ENCODE measurements around the gene GABPB1.
"Not testable (repeated sequence)": the region's sequence is repeated elsewhere in the genome, so short reads cannot be mapped to it uniquely, and the experiment has no call there.

GABPB1 gene

GRCh38 chr15:50380089-50380488, 25.1 kb upstream of the GABPB1 start:
- Histone ChIP-seq H2AFZ (ENCODE audit: low read depth) (no peak overlapping the region), H3K36me3 (ENCODE audit: insufficient read depth) (no peaks in the 10 kb centered on the region), H4K20me1 (ENCODE audit: insufficient read depth) (no peaks in the 10 kb centered on the region), H3K79me2 (ENCODE audit: insufficient read depth, low read depth) (no peaks in the 10 kb centered on the region), H3K4me1 (ENCODE audit: low read depth, poor library complexity, severe bottlenecking) (no peaks in the 10 kb centered on the region), H3K27ac (no peak overlapping the region), H3K4me3 (IDR thresholded peaks at IDR 0.05; ENCODE audit: insufficient read depth, low read depth, low read length) (no peak overlapping the region), H3K4me2 (no peak overlapping the region), H3K9ac (no peak overlapping the region), H3K27me3 (ENCODE audit: insufficient read depth, low read depth) (no peaks in the 10 kb centered on the region)
- TF ChIP-seq CTCF (conservative IDR thresholded peaks at IDR 0.05; ENCODE audit: low read depth, low read length), result no peak

GRCh38 chr15:50379413-50379812, 24.4 kb upstream of the GABPB1 start:
- not testable (repeated sequence) for H3K27ac ChIP-seq; H3K4me1 ChIP-seq (ENCODE audit: low read depth, poor library complexity, severe bottlenecking); H4K20me1 ChIP-seq (ENCODE audit: insufficient read depth); H3K79me2 ChIP-seq (ENCODE audit: insufficient read depth, low read depth); H3K27me3 ChIP-seq (ENCODE audit: insufficient read depth, low read depth); H3K4me2 ChIP-seq; H2AFZ ChIP-seq (ENCODE audit: low read depth); H3K36me3 ChIP-seq (ENCODE audit: insufficient read depth); H3K9ac ChIP-seq; H3K4me3 ChIP-seq (IDR thresholded peaks at IDR 0.05; ENCODE audit: insufficient read depth, low read depth, low read length)

- Histone ChIP-seq H4K20me1 (ENCODE audit: insufficient read depth) (no peaks in the 10 kb centered on the region), H3K9ac (no peak overlapping the region), H3K27me3 (ENCODE audit: insufficient read depth, low read depth) (no peaks in the 10 kb centered on the region), H3K4me2 (no peak overlapping the region), H3K36me3 (ENCODE audit: insufficient read depth) (no peaks in the 10 kb centered on the region), H3K4me3 (IDR thresholded peaks at IDR 0.05; ENCODE audit: insufficient read depth, low read depth, low read length) (no peak overlapping the region), H3K79me2 (ENCODE audit: insufficient read depth, low read depth) (no peaks in the 10 kb centered on the region), H2AFZ (ENCODE audit: low read depth) (no peak overlapping the region), H3K4me1 (ENCODE audit: low read depth, poor library complexity, severe bottlenecking) (no peaks in the 10 kb centered on the region), H3K27ac (no peak overlapping the region)
- no peak for TF ChIP-seq CTCF (conservative IDR thresholded peaks at IDR 0.05; ENCODE audit: low read depth, low read length)
Measured at GRCh38 chr15:50378776-50379175, 23.8 kb upstream of the GABPB1 start.

- H3K4me3 ChIP-seq (IDR thresholded peaks at IDR 0.05; ENCODE audit: insufficient read depth, low read depth, low read length), result no peak overlapping the region
- H3K9ac ChIP-seq, result no peak overlapping the region
- no peaks in the 10 kb centered on the region for H3K27me3 ChIP-seq (ENCODE audit: insufficient read depth, low read depth)
- no peaks in the 10 kb centered on the region for H3K36me3 ChIP-seq (ENCODE audit: insufficient read depth)
- H3K4me1 ChIP-seq (ENCODE audit: low read depth, poor library complexity, severe bottlenecking), result no peaks in the 10 kb centered on the region
- no peak for TF ChIP-seq CTCF (conservative IDR thresholded peaks at IDR 0.05; ENCODE audit: low read depth, low read length)
- H4K20me1 ChIP-seq (ENCODE audit: insufficient read depth), result no peaks in the 10 kb centered on the region
- no peak overlapping the region for H3K27ac ChIP-seq
- no peaks in the 10 kb centered on the region for H3K79me2 ChIP-seq (ENCODE audit: insufficient read depth, low read depth)
- H2AFZ ChIP-seq (ENCODE audit: low read depth), result no peak overlapping the region
- no peak overlapping the region for H3K4me2 ChIP-seq
Measured at GRCh38 chr15:50377867-50378751, 23.1 kb upstream of the GABPB1 start.

- not testable (repeated sequence) for H3K4me2 ChIP-seq; H3K4me1 ChIP-seq (ENCODE audit: low read depth, poor library complexity, severe bottlenecking); H3K27me3 ChIP-seq (ENCODE audit: insufficient read depth, low read depth); H2AFZ ChIP-seq (ENCODE audit: low read depth); H4K20me1 ChIP-seq (ENCODE audit: insufficient read depth); H3K36me3 ChIP-seq (ENCODE audit: insufficient read depth); H3K9ac ChIP-seq; H3K79me2 ChIP-seq (ENCODE audit: insufficient read depth, low read depth); H3K4me3 ChIP-seq (IDR thresholded peaks at IDR 0.05; ENCODE audit: insufficient read depth, low read depth, low read length); H3K27ac ChIP-seq
Measured at GRCh38 chr15:50369564-50369963, 14.6 kb upstream of the GABPB1 start.

Measured in KMS-11 (cell line).